Measurements from ENCODE around the gene SFXN5. TPM values are rescaled to one million over a fixed set of nuclear protein-coding genes. Genes with fewer than 3 reads are reported as not detected.

SFXN5 gene
- total RNA-seq, 1 experiment from 2014 or later, result 22.0 TPM

- H2AFZ ChIP-seq (ENCODE audit: low read length), result no peak overlapping the region
- no peaks in the 10 kb centered on the region for H3K79me2 ChIP-seq (ENCODE audit: low read length)
- no peak for ATAC-seq
- H3K27ac ChIP-seq (ENCODE audit: low read length), result no peak overlapping the region
- H3F3A ChIP-seq (ENCODE audit: low read length, unreplicated experiment), result no peaks in the 10 kb centered on the region
- no peak for DNase-seq
- H3K4me2 ChIP-seq (ENCODE audit: low read length), result no peak overlapping the region
- no TSS peak for BruUV-seq (replicated peaks)
- no peak overlapping the region for H3K4me3 ChIP-seq (ENCODE audit: low read length)
- H3K36me3 ChIP-seq (ENCODE audit: low read depth, low read length), result no peaks in the 10 kb centered on the region
- H3K9ac ChIP-seq (ENCODE audit: low read length), result no peak overlapping the region
- H3K9me2 ChIP-seq (replicated peaks; ENCODE audit: low read length), result no peaks in the 10 kb centered on the region
- no peaks in the 10 kb centered on the region for H3K9me3 ChIP-seq (ENCODE audit: low read length)
- H3K27me3 ChIP-seq (ENCODE audit: low read length), result no peaks in the 10 kb centered on the region
- no peaks in the 10 kb centered on the region for H3K4me1 ChIP-seq (ENCODE audit: insufficient read depth, low read length)
- TF ChIP-seq CTCF (conservative IDR thresholded peaks at IDR 0.05; ENCODE audit: low read depth, low read length), result no peak
- TF ChIP-seq EZH2 (IDR thresholded peaks at IDR 0.05; ENCODE audit: low read length, unreplicated experiment), result no peak
- no peak for TF ChIP-seq EZH2phosphoT487 (IDR thresholded peaks at IDR 0.05; ENCODE audit: borderline replicate concordance, low read length)
- ChIA-PET POLR2A (ENCODE audit: unreplicated experiment) (no interaction called here), CTCF (no interaction called here)
- intact Hi-C loops (cut with micrococcal nuclease), result loop anchor here (5.0 kb wide), 1 partner anchor 187 kb away; no protein-coding TSS in a partner anchor
- H4K20me1 ChIP-seq (ENCODE audit: low read length), result no peaks in the 10 kb centered on the region
Measured at GRCh38 chr2:72989770-72990556, 81.5 kb downstream of the SFXN5 start.

GRCh38 chr2:72988726-72989273 lies 82.7 kb downstream of the SFXN5 start:
- CTCF ChIA-PET, result no interaction called here
- H3K9ac ChIP-seq (ENCODE audit: low read length), result no peak overlapping the region
- no TSS peak for BruUV-seq (replicated peaks)
- no peak overlapping the region for H2AFZ ChIP-seq (ENCODE audit: low read length)
- H3K4me3 ChIP-seq (ENCODE audit: low read length), result no peak overlapping the region
- no peak for DNase-seq
- no peaks in the 10 kb centered on the region for H3K79me2 ChIP-seq (ENCODE audit: low read length)
- no peaks in the 10 kb centered on the region for H3K9me2 ChIP-seq (replicated peaks; ENCODE audit: low read length)
- POLR2A ChIA-PET (ENCODE audit: unreplicated experiment), result no interaction called here
- H3F3A ChIP-seq (ENCODE audit: low read length, unreplicated experiment), result no peaks in the 10 kb centered on the region
- H3K27ac ChIP-seq (ENCODE audit: low read length), result no peak overlapping the region
- no peaks in the 10 kb centered on the region for H3K4me1 ChIP-seq (ENCODE audit: insufficient read depth, low read length)
- H3K36me3 ChIP-seq (ENCODE audit: low read depth, low read length), result no peaks in the 10 kb centered on the region
- no peak overlapping the region for H3K4me2 ChIP-seq (ENCODE audit: low read length)
- TF ChIP-seq EZH2phosphoT487 (IDR thresholded peaks at IDR 0.05; ENCODE audit: borderline replicate concordance, low read length), result no peak
- no peak for TF ChIP-seq CTCF (conservative IDR thresholded peaks at IDR 0.05; ENCODE audit: low read depth, low read length)
- no peak for TF ChIP-seq EZH2 (IDR thresholded peaks at IDR 0.05; ENCODE audit: low read length, unreplicated experiment)
- H4K20me1 ChIP-seq (ENCODE audit: low read length), result no peaks in the 10 kb centered on the region
- no peak for ATAC-seq
- H3K27me3 ChIP-seq (ENCODE audit: low read length), result no peaks in the 10 kb centered on the region
- intact Hi-C loops (cut with micrococcal nuclease), result no loop called here
- H3K9me3 ChIP-seq (ENCODE audit: low read length), result no peaks in the 10 kb centered on the region

- no TSS peak for BruUV-seq (replicated peaks)
Measured at GRCh38 chr2:72988041-72988440, 83.5 kb downstream of the SFXN5 start.

More at GRCh38 chr2:72988041-72988440, 83.5 kb downstream of the SFXN5 start:
- Histone ChIP-seq H3K79me2 (ENCODE audit: low read length) (no peaks in the 10 kb centered on the region), H3K9me3 (ENCODE audit: low read length) (no peaks in the 10 kb centered on the region), H3K27me3 (ENCODE audit: low read length) (no peaks in the 10 kb centered on the region), H3K4me3 (ENCODE audit: low read length) (no peak overlapping the region), H4K20me1 (ENCODE audit: low read length) (no peaks in the 10 kb centered on the region), H3K4me2 (ENCODE audit: low read length) (no peak overlapping the region), H3K9ac (ENCODE audit: low read length) (no peak overlapping the region), H3F3A (ENCODE audit: low read length, unreplicated experiment) (no peaks in the 10 kb centered on the region), H3K27ac (ENCODE audit: low read length) (no peak overlapping the region), H2AFZ (ENCODE audit: low read length) (no peak overlapping the region), H3K4me1 (ENCODE audit: insufficient read depth, low read length) (no peaks in the 10 kb centered on the region), H3K9me2 (replicated peaks; ENCODE audit: low read length) (no peaks in the 10 kb centered on the region), H3K36me3 (ENCODE audit: low read depth, low read length) (no peaks in the 10 kb centered on the region)
- intact Hi-C loops (cut with micrococcal nuclease), result no loop called here
- ATAC-seq (no peak), DNase-seq (no peak)
- ChIA-PET POLR2A (ENCODE audit: unreplicated experiment) (no interaction called here), CTCF (no interaction called here)
- no peak for TF ChIP-seq CTCF (conservative IDR thresholded peaks at IDR 0.05; ENCODE audit: low read depth, low read length)
- no peak for TF ChIP-seq EZH2 (IDR thresholded peaks at IDR 0.05; ENCODE audit: low read length, unreplicated experiment)
- TF ChIP-seq EZH2phosphoT487 (IDR thresholded peaks at IDR 0.05; ENCODE audit: borderline replicate concordance, low read length), result no peak
